ENCODE results near the gene SUMO2.

Gene SUMO2

GRCh38 chr17:75124041-75124818 lies 58.5 kb downstream of the SUMO2 start:
- peak in 1 of 2 donors; percentile 33 for DNase-seq (ENCODE audit: low read depth in 2 of 2, low spot score in 1 of 2)

- DNase-seq (ENCODE audit: low read depth in 2 of 2, low spot score in 1 of 2), result no peak
These were observed 64.5 kb downstream of the SUMO2 start for GRCh38 chr17:75118307-75118706.

- DNase-seq (ENCODE audit: low read depth in 2 of 2, low spot score in 1 of 2), result no peak
These were observed 66.0 kb downstream of the SUMO2 start for GRCh38 chr17:75116737-75117136.
